GM12875 (cell line): Measurements from ENCODE around the gene SEMA7A.
A peak's percentile ranks its signal among the peaks of the same experiment; 100 is the strongest.

Experiments
- H3K4me3 ChIP-seq: one replicate; pipeline ENCODE4 v1.5.1; 2011; ENCODE audit warnings: low read depth, low read length, control low read depth
- TF ChIP-seq, protein P1 (sequence below): IDR thresholded peaks from 2 replicates; pipeline ENCODE4 v1.5.1; 2011; ENCODE audit warnings: low read depth, mild to moderate bottlenecking, control low read depth, inconsistent platforms, low read length, moderate library complexity, borderline replicate concordance; ENCODE audit not compliant: insufficient read depth

SEMA7A gene

DNA sequence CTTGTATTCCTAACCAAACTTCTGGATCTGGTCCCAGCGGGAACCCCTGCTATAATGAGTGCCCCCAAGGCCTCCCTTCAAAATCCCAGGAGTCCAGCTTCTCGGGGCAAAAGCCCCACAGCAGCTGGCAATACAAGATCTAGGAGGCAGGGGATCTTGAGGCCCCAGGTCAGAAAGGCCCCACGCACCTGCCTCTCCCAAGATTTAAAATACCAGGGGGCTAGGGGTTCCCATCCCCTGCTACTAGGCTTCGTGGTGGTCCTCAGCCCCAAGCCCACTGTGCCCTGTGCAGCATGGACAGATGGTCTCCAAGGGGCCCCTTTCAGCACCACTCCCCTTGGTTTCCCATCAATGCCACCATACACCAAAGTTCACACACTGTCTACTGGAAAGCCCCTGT, 50.5 kb downstream of the SEMA7A start:
- no peak overlapping the region for H3K4me3 ChIP-seq
- TF ChIP-seq, protein P1, sequence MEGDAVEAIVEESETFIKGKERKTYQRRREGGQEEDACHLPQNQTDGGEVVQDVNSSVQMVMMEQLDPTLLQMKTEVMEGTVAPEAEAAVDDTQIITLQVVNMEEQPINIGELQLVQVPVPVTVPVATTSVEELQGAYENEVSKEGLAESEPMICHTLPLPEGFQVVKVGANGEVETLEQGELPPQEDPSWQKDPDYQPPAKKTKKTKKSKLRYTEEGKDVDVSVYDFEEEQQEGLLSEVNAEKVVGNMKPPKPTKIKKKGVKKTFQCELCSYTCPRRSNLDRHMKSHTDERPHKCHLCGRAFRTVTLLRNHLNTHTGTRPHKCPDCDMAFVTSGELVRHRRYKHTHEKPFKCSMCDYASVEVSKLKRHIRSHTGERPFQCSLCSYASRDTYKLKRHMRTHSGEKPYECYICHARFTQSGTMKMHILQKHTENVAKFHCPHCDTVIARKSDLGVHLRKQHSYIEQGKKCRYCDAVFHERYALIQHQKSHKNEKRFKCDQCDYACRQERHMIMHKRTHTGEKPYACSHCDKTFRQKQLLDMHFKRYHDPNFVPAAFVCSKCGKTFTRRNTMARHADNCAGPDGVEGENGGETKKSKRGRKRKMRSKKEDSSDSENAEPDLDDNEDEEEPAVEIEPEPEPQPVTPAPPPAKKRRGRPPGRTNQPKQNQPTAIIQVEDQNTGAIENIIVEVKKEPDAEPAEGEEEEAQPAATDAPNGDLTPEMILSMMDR: no peak

DNA sequence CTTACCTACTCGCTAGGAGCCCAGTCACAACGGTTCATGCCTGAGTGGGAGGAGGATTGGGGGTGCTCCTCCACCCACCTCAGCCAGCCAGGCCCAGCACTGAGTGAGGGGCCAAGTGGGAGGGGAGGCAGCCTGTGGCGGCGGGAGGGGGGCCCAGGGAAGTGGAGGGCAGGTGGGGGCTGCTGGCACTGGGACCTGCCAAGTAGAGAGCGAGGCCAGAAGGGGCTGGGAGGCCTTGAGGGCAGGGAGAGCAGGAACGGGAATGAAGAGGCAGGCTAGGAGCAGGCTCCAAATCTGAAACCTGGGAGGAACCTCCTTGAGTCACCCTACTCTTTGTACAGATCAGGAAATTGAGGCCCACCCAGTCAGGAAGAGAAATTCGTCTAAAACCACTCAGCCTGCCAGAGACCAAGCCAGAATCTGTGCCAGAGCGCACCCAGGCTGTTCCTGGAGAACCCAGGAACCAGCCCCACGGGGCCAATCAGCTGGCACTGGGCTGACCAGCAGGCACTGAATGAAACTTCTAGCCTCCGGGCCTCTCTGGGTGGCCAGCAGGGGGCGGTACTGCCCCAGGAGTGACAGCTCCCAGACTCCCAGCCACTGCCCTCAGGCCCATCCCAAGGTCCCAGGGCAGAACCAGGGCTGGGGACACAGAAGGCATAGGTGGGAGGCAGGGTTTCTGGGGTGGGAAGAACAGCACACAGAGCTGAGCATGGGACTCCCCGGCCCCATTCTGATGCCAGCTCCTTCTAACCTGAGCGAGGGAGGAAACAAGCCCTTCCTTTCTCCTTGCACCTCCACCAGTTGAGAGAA, 51.5 kb downstream of the SEMA7A start:
- no peak overlapping the region for H3K4me3 ChIP-seq
- TF ChIP-seq, protein P1: peak; percentile 93

GRCh38 chr15:74381481-74381880, 52.3 kb downstream of the SEMA7A start:
- TF ChIP-seq, protein P1: no peak

DNA sequence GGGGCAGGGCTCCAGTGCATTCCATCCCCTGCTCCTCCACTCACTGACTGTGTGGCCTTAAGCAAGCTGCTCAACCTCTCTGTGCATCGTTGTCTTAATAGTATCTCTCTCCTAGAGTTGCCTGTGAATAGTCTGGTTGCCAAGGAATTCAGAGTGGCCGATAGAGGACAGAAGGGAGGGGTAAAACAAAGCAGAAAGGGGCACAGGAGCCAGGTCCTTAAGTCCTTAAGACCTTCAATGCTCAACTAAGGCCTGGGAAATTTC, 52.6 kb downstream of the SEMA7A start:
- no peak overlapping the region for H3K4me3 ChIP-seq
- TF ChIP-seq, protein P1: no peak

More at GRCh38 chr15:74381481-74381880, 52.3 kb downstream of the SEMA7A start:
- H3K4me3 ChIP-seq: no peak overlapping the region

DNA sequence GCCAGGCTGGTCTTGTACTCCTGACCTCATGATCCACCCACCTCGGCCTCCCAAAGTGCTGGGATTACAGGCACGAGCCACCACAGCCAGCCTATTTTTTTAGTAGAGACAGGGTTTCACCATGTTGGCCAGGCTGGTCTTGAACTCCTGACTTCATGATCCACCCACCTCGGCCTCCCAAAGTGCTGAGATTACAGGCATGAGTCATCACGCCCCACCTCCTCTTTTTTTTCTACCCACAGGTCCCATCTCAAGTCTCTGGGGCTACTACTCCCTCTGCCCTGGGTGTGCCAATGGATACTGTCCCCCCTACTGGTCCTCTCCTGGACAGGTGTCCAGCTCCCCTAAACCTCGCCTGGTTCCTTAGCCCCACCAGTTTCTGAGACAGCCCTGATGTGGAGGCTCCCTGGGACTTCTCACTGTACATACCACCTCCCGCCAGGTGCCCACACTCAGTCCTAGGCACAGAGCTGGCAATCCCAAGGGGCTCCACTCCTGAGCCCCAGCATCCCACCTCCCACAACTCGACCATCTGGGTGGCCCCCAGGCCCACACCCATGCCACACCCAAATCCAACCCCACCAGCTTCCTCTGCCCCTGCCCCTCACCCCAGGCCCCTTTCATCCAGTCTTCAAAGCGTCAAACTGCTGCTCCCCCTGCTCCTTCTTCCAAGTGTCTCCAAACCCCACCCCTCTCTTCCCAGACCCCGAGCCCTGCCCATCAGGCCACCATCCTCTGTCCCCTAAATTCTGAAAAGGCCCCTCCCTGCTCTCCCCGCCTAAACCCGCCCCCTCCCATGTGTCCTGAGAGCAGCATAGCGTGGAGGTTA, 53.2 kb downstream of the SEMA7A start:
- TF ChIP-seq, protein P1: no peak

GRCh38 chr15:74378848-74379247, 54.9 kb downstream of the SEMA7A start:
- no peak overlapping the region for H3K4me3 ChIP-seq
- TF ChIP-seq, protein P1: no peak

More for the DNA sequence above, 53.2 kb downstream of the SEMA7A start:
- no peak overlapping the region for H3K4me3 ChIP-seq
